WI38 (cell line): Measurements from ENCODE around the gene KIF5B.
"Not testable (repeated sequence)": the region's sequence is repeated elsewhere in the genome, so short reads cannot be mapped to it uniquely, and the experiment has no call there.

Experiments
- H3K4me3 ChIP-seq: 2 replicates; pipeline ENCODE4 v1.5.1; 2011; ENCODE audit warnings: low read depth, mild to moderate bottlenecking, control low read depth, low read length
- TF ChIP-seq, protein P1 (sequence below): IDR thresholded peaks from 2 replicates; pipeline ENCODE4 v1.5.1; 2012; ENCODE audit warnings: low read depth, mild to moderate bottlenecking, control low read depth, low read length

The KIF5B gene

DNA sequence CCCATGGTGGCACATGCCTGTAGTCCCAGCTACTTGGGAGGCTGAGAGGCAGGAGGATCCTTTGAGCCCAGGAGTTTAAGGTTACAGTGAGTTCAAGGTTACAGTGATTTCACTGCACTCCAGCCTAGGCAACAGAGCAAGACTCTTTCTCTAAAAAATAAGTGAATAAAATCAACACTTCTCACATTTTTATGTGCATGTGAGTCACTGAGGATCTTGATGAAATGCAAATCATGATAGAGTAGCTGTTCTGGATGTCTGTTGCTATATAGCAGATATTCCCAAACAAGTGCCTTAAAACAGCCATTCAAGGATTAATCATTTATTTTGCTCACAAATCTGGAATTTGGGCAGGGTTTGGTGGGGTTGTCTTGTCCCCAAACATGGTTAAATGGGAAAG is 65.3 kb downstream of the KIF5B start:
- H3K4me3 ChIP-seq, result no peak overlapping the region
- TF ChIP-seq, protein P1, sequence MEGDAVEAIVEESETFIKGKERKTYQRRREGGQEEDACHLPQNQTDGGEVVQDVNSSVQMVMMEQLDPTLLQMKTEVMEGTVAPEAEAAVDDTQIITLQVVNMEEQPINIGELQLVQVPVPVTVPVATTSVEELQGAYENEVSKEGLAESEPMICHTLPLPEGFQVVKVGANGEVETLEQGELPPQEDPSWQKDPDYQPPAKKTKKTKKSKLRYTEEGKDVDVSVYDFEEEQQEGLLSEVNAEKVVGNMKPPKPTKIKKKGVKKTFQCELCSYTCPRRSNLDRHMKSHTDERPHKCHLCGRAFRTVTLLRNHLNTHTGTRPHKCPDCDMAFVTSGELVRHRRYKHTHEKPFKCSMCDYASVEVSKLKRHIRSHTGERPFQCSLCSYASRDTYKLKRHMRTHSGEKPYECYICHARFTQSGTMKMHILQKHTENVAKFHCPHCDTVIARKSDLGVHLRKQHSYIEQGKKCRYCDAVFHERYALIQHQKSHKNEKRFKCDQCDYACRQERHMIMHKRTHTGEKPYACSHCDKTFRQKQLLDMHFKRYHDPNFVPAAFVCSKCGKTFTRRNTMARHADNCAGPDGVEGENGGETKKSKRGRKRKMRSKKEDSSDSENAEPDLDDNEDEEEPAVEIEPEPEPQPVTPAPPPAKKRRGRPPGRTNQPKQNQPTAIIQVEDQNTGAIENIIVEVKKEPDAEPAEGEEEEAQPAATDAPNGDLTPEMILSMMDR, result no peak

DNA sequence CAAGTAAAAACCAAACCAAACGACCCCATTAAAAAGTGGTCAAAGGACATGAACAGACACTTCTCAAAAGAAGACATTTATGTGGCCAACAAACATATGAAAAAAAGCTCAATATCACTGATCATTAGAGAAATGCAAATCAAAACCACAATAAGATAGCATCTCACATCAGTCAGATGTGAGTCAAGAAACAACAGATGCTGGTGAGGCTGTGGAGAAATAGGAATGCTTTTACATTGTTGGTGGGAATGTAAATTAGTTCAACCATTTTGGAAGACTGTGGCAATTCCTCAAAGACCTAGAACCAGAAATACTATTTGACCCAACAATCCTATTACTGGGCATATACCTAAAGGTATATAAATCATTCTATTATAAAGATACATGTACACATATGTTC is 68.4 kb downstream of the KIF5B start:
- H3K4me3 ChIP-seq, result not testable (repeated sequence)

DNA sequence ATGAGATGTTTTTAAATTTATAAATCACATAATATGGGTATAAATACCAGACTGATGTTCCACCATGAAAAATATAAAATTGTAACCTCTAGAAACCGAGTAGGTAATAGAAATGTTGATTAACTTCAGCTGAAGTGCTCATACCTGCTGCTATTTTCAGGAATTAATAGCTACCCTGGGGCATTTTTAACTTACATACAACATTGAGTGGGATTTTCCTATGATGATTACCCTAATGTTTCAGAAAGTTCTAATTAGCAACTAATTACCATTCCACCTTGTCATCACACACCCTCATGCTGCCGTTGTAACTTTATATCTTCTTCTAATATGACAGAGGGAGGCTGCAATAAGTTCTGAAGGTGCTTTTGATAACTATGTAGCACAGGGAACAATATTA is 74.1 kb downstream of the KIF5B start:
- TF ChIP-seq, protein P1, result no peak

DNA sequence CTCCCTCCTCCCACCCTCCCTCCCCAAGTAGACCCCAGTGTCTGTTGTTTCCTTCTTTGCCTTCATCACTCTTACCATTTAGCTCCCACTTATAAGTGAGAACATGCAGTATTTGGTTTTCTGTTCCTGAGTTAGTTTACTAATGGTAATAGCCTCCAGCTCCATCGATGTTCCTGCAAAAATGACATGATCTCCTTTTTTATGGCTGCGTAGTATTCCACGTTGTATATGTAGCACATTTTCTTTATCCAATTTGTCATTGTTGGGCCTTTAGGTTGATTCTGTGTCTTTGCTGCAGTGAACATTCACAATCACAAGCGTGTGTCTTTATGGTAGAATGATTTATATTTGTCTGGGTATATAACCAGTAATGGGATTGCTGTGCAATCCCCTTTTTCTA is 75.8 kb downstream of the KIF5B start:
- no peak overlapping the region for H3K4me3 ChIP-seq
- TF ChIP-seq, protein P1, result no peak

More for the DNA sequence above, 74.1 kb downstream of the KIF5B start:
- no peak overlapping the region for H3K4me3 ChIP-seq

DNA sequence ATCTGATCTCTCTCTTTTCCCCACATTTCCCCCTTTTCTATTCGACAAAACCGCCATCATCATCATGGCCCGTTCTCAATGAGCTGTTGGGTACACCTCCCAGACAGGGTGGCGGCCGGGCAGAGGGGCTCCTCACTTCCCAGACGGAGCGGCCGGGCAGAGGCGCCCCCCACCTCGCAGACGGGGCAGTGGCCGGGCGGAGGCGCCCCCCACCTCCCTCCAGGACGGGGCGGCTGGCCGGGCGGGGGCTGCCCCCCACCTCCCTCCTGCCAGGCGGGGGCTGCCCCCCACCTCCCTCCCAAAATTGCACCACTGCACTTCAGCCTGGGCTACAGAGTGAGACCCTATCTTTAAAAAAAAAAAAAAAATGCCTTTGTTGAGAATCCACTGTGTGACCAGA is 77.2 kb downstream of the KIF5B start:
- not testable (repeated sequence) for H3K4me3 ChIP-seq

DNA sequence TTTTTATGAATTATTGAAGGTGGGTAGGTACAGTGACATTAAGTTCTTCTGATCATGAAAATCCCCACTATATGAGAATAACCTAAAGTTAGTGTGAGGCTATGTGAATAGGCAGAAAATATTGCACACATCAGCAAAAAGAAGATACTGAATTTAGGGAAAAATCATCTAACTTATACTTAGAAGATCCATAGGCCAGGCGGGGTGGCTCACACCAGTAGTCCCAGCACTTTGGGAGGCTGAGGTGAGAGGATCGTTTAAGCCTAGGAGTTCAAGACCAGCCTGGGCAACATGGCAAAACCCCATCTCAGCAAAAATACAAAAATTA is 78.1 kb downstream of the KIF5B start:
- TF ChIP-seq, protein P1, result no peak
- no peak overlapping the region for H3K4me3 ChIP-seq

DNA sequence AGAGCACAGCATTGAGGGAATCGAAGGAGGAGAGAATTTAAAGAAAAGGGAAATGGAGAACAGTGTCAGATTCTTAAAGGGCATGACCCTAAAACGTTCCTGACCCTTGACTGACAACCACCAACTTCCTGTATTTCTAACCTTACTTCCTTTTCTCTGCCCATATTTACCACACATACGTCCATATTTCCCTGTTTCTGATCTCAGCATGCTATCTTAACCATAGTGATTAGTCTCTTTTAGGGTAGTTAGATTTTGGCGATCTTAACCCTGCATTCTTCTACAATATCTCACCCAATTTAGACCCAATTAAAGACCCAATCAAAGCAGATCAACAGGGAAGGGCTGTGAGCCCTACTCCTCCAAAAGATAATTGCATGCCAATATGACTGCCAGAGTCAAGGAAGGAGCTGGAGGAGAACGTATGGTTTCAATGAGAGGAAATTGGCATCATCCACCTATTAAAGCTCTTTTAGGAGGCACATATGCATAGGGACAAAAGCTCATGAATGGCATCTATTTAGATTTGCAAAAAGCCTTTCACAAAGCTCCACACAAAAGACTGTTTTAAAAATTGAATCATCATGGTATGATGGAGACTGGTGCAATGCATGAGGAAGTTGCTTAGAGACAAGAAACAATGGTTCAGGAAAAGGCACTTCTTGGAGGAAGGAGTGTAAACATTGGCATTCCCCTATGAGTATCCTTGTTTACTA is 78.6 kb downstream of the KIF5B start:
- TF ChIP-seq, protein P1, result no peak
- H3K4me3 ChIP-seq, result no peak overlapping the region

DNA sequence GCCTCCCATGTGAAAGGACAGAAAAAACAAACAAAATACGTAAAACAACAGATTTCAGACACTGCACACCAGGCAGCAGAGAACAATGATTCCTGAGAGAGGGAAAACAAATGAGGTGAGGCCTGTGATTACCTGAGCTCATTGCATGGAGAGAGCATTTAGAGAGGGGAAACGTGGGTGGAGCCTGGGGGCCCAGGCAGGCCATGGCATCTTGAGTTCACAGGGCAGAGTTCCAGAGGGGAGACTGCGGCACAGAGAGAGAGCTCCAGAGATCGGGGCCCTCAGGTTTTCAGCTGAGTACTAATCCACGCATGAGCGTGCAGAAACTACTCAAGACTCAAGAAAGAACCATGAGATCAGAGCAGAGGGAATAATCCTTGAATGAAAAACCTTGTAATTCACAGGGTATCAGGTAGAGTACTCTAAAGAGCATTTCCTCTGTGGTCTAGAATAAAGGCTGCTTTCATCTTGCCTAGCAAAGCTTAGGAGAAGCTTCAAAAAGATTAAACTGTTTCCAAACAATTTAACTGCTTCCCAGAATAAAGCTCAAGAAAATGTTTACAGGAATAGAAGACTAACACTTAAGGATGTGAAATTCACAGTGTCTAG is 81.0 kb downstream of the KIF5B start:
- H3K4me3 ChIP-seq, result no peak overlapping the region
- TF ChIP-seq, protein P1, result no peak
